Kidney epithelial cell (primary cell): ENCODE results near the gene NR3C2. TPM values are rescaled to one million over a fixed set of nuclear protein-coding genes. Genes with fewer than 3 reads are reported as not detected.

Experiments used
- DNase-seq: peaks from one replicate; pipeline ENCODE4 v3.0.0-alpha.2; 2010; ENCODE audit warnings: low read depth
- H3K27me3 ChIP-seq: 2 replicates; pipeline ENCODE4 v1.6.0; 2011; ENCODE audit warnings: low read length; ENCODE audit not compliant: control insufficient read depth, insufficient read depth
- H3K36me3 ChIP-seq: 2 replicates; pipeline ENCODE4 v1.5.1; 2011; ENCODE audit warnings: low read length; ENCODE audit not compliant: control insufficient read depth, insufficient read depth
- H3K4me3 ChIP-seq: 2 replicates; pipeline ENCODE4 v1.5.1; 2011; ENCODE audit warnings: low read depth, mild to moderate bottlenecking, control low read depth, low read length
- total RNA-seq: library from RNA; depleted of rRNA; stranded (reverse); fragments of >200 nt; gene quantifications from 2 replicates; pipeline ENCODE4 v1.2.3, GENCODE V29; 2015
- TF ChIP-seq, protein P1 (sequence below): IDR thresholded peaks from 2 replicates; pipeline ENCODE4 v1.5.1; 2011; ENCODE audit warnings: mild to moderate bottlenecking, moderate library complexity, low read length, control low read depth, inconsistent platforms; ENCODE audit not compliant: insufficient read depth, poor library complexity, severe bottlenecking

Gene NR3C2
- total RNA-seq, 1 donor from 2014 or later = 6.5 TPM

- TF ChIP-seq, protein P1, sequence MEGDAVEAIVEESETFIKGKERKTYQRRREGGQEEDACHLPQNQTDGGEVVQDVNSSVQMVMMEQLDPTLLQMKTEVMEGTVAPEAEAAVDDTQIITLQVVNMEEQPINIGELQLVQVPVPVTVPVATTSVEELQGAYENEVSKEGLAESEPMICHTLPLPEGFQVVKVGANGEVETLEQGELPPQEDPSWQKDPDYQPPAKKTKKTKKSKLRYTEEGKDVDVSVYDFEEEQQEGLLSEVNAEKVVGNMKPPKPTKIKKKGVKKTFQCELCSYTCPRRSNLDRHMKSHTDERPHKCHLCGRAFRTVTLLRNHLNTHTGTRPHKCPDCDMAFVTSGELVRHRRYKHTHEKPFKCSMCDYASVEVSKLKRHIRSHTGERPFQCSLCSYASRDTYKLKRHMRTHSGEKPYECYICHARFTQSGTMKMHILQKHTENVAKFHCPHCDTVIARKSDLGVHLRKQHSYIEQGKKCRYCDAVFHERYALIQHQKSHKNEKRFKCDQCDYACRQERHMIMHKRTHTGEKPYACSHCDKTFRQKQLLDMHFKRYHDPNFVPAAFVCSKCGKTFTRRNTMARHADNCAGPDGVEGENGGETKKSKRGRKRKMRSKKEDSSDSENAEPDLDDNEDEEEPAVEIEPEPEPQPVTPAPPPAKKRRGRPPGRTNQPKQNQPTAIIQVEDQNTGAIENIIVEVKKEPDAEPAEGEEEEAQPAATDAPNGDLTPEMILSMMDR = no peak
- no peaks in the 10 kb centered on the region for H3K36me3 ChIP-seq
- H3K4me3 ChIP-seq = no peak overlapping the region
- no peak for DNase-seq
- H3K27me3 ChIP-seq = no peaks in the 10 kb centered on the region
Observed at GRCh38 chr4:148293571-148293970, 148.6 kb downstream of the NR3C2 start.

DNA sequence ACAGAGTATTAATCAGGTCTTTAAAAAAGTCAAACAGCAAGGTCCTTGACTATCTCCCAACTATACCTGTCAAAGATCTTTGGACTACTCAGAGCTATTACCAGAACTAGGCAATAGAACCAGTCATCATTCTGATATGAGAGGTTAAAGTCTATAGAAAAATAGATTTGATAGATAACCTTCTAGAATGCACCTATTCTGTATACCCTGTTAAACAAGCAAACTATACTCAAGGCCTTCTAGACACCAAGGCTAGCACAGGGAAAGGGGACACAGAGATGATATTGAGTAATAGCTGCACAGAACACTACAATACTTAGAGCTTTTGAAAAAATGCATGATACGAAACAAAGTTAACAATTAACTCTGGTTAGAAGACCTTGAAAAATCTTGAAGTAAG is 149.5 kb downstream of the NR3C2 start:
- TF ChIP-seq, protein P1 = no peak
- Histone ChIP-seq H3K4me3 (no peak overlapping the region), H3K27me3 (no peaks in the 10 kb centered on the region), H3K36me3 (no peaks in the 10 kb centered on the region)
- no peak for DNase-seq

- Histone ChIP-seq H3K36me3 (no peaks in the 10 kb centered on the region), H3K4me3 (no peak overlapping the region), H3K27me3 (no peaks in the 10 kb centered on the region)
- DNase-seq = no peak
- TF ChIP-seq, protein P1 = no peak
Observed at GRCh38 chr4:148289740-148290139, 152.5 kb downstream of the NR3C2 start.

DNA sequence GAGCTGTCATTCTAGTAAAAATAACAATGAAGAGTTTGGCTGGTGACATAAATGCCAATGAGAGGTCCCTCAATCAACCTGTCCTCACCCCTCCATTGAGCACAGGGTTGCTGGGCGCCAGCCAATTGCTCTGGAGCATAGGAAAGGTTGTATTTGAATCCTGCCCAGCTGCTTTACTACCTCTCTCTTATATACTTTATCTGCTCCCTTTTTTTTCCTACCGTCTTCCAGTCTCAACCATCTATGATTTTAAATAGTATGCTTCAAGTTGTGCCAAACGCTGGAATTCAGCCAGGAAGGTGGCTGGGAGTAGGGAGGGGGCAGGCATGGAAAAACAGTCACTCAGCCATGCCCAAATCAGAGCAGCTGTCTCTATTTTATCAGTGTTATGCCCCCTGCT is 153.8 kb downstream of the NR3C2 start:
- no peaks in the 10 kb centered on the region for H3K27me3 ChIP-seq
- TF ChIP-seq, protein P1 = no peak
- no peaks in the 10 kb centered on the region for H3K36me3 ChIP-seq
- no peak overlapping the region for H3K4me3 ChIP-seq
- DNase-seq = no peak

DNA sequence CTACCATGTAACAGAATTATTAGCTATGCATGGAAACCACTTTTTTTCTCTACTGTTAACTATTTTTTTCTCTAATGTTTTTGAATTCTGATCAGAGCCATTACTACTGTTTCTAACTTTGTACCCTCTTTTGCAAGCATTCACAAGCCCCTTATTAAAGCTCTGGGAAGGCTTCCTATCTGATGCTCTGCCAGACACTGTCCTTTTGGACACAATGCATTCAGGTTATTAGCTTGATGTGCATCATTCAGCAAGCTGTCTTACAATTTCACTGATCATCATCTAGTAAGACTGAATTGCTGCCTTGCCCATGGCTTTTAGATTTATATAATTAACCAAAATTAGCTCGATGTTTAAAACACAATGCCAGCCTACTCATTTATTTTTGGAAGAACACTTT is 155.1 kb downstream of the NR3C2 start:
- no peak overlapping the region for H3K4me3 ChIP-seq
- DNase-seq = no peak
- TF ChIP-seq, protein P1 = no peak
- H3K36me3 ChIP-seq = no peaks in the 10 kb centered on the region
- H3K27me3 ChIP-seq = no peaks in the 10 kb centered on the region

DNA sequence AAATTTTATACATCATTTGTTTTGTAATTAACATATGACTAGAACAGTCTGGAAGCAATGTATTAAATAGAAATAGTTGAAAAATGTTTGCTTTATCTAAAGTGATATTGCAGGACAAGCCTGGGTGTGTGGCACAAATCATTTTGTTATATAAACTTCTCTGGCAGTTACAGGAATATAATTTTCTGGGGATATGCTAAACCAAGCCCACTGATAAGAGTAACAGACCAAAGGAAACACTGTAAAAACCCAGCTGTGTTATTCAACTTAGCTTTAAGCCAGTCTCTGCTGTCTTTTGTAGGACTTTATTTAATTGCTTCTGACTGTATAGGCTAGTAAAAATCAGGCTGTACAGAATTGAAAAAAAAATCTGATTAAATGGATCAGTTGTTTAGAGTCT is 156.2 kb downstream of the NR3C2 start:
- TF ChIP-seq, protein P1 = no peak
- no peak for DNase-seq
- Histone ChIP-seq H3K36me3 (no peaks in the 10 kb centered on the region), H3K27me3 (no peaks in the 10 kb centered on the region), H3K4me3 (no peak overlapping the region)
